IMR-90 (cell line): ENCODE measurements around the gene SLX4IP. TPM values are rescaled to one million over a fixed set of nuclear protein-coding genes. Genes with fewer than 3 reads are reported as not detected.

Source experiments
- ATAC-seq: fragments of 200-7000 bp; cut with Tn5 transposase; 2 replicates; pipeline ENCODE4 v1.9.1; 2020; ENCODE audit warnings: low read depth, mild to moderate bottlenecking, moderate library complexity
- BruUV-seq: library from RNA; stranded (reverse); fragments of 400-500 nt; replicated peaks from 2 replicates; lab custom pipeline; 2021; lab: Mats Ljungman, UMichigan
- CTCF ChIA-PET: fragments of 300-600 bp; formaldehyde crosslinking; extraction: SDS; loops from one replicate; lab custom pipeline; 2021; ENCODE audit warnings: antibody characterized with exemption; lab: Yijun Ruan, JAX
- POLR2A ChIA-PET: fragments of 300-600 bp; sonication (Branson Sonifier 250); formaldehyde crosslinking; loops from one replicate; lab custom pipeline; 2022; ENCODE audit warnings: antibody characterized with exemption; ENCODE audit not compliant: unreplicated experiment; lab: Charles Lee
- DNase-seq: peaks from one replicate; pipeline ENCODE4 v3.0.0; 2013
- H2AFZ ChIP-seq: replicated peaks from 2 replicates; pipeline ENCODE3; 2013; ENCODE audit warnings: low read length, mild to moderate bottlenecking; ENCODE audit not compliant: poor library complexity
- H2AK5ac ChIP-seq: 2 replicates; pipeline ENCODE4 v1.6.1; 2013; ENCODE audit warnings: low read depth, low read length, inconsistent platforms
- H2AK9ac ChIP-seq: replicated peaks from 2 replicates; pipeline ENCODE3; 2013; ENCODE audit warnings: mild to moderate bottlenecking, low read depth, low read length, moderate library complexity; ENCODE audit not compliant: poor library complexity
- H2BK120ac ChIP-seq: 2 replicates; pipeline ENCODE4 v1.6.1; 2013; ENCODE audit warnings: low read depth, low read length, inconsistent platforms
- H2BK15ac ChIP-seq: 3 replicates; pipeline ENCODE4 v1.6.1; 2013; ENCODE audit warnings: low read depth, low read length, inconsistent platforms
- H2BK20ac ChIP-seq: 2 replicates; pipeline ENCODE4 v1.6.1; 2013; ENCODE audit warnings: low read depth, mild to moderate bottlenecking, inconsistent platforms, low read length, moderate library complexity
- H2BK5ac ChIP-seq: 2 replicates; pipeline ENCODE4 v1.6.1; 2013; ENCODE audit warnings: mild to moderate bottlenecking, low read depth, low read length, inconsistent platforms; ENCODE audit not compliant: poor library complexity, severe bottlenecking
- H3K14ac ChIP-seq: replicated peaks from 2 replicates; pipeline ENCODE4 v1.6.1; 2013; ENCODE audit warnings: low read depth, low read length, inconsistent platforms
- H3K18ac ChIP-seq: 2 replicates; pipeline ENCODE4 v1.6.1; 2013; ENCODE audit warnings: low read depth, low read length, control low read depth
- H3K23ac ChIP-seq: 2 replicates; pipeline ENCODE4 v1.6.1; 2013; ENCODE audit warnings: low read depth, low read length, inconsistent platforms
- H3K27ac ChIP-seq: 2 replicates; pipeline ENCODE4 v1.5.1; 2013; ENCODE audit warnings: mild to moderate bottlenecking, control low read depth, low read length; ENCODE audit not compliant: insufficient read depth
- H3K27me3 ChIP-seq: 2 replicates; pipeline ENCODE4 v1.6.1; 2013; ENCODE audit warnings: low read length; ENCODE audit not compliant: control insufficient read depth, insufficient read depth
- H3K36me3 ChIP-seq: 2 replicates; pipeline ENCODE4 v1.6.1; 2013; ENCODE audit warnings: low read length, mixed read lengths; ENCODE audit not compliant: control insufficient read depth, insufficient read depth
- H3K4ac ChIP-seq: 2 replicates; pipeline ENCODE4 v1.6.1; 2013; ENCODE audit warnings: low read depth, low read length, inconsistent platforms
- H3K4me1 ChIP-seq: 2 replicates; pipeline ENCODE4 v1.6.1; 2013; ENCODE audit warnings: low read length, mixed read lengths; ENCODE audit not compliant: control insufficient read depth, insufficient read depth
- H3K4me2 ChIP-seq: 2 replicates; pipeline ENCODE4 v1.6.1; 2013; ENCODE audit warnings: low read depth, mild to moderate bottlenecking, control low read depth, low read length, moderate library complexity
- H3K4me3 ChIP-seq: 2 replicates; pipeline ENCODE4 v1.5.1; 2013; ENCODE audit warnings: low read depth, mild to moderate bottlenecking, control low read depth, low read length, moderate library complexity; ENCODE audit not compliant: insufficient read depth
- H3K56ac ChIP-seq: 2 replicates; pipeline ENCODE4 v1.6.1; 2013; ENCODE audit warnings: low read length, inconsistent platforms; ENCODE audit not compliant: insufficient read depth; ENCODE audit errors: extremely low read depth
- H3K79me1 ChIP-seq, 2 experiments: 2 replicates each; pipeline ENCODE4 v1.6.1; 2013; ENCODE audit warnings: low read length in 2 of 2, inconsistent platforms in 1 of 2, low read depth in 1 of 2
- H3K9ac ChIP-seq: 2 replicates; pipeline ENCODE4 v1.6.1; 2013; ENCODE audit warnings: low read depth, low read length, control low read depth
- H3K9me1 ChIP-seq: 2 replicates; pipeline ENCODE4 v1.6.1; 2013; ENCODE audit warnings: low read length, inconsistent platforms; ENCODE audit not compliant: insufficient read depth
- H3K9me3 ChIP-seq: 2 replicates; pipeline ENCODE4 v1.6.1; 2013; ENCODE audit warnings: low read length; ENCODE audit not compliant: control insufficient read depth, insufficient read depth
- H4K20me1 ChIP-seq: 2 replicates; pipeline ENCODE4 v1.6.1; 2013; ENCODE audit warnings: low read length, inconsistent platforms; ENCODE audit not compliant: insufficient read depth
- H4K5ac ChIP-seq: 2 replicates; pipeline ENCODE4 v1.6.1; 2013; ENCODE audit warnings: mild to moderate bottlenecking, low read depth, low read length, control low read depth
- H4K8ac ChIP-seq, 2 experiments: 2 replicates each; pipeline ENCODE4 v1.6.1; 2013; ENCODE audit warnings: low read depth in 2 of 2, low read length in 2 of 2, control low read depth in 1 of 2, inconsistent platforms in 1 of 2
- H4K91ac ChIP-seq: 2 replicates; pipeline ENCODE4 v1.6.1; 2013; ENCODE audit warnings: low read depth, low read length, inconsistent platforms; ENCODE audit not compliant: insufficient read depth
- BHLHE40 ChIP-seq: fragments of 150-350 bp; IDR thresholded peaks from 2 replicates; pipeline ENCODE4 v1.6.1; 2016; ENCODE audit warnings: mild to moderate bottlenecking, low read depth, low read length
- CEBPB ChIP-seq: IDR thresholded peaks from 2 replicates; pipeline ENCODE4 v1.6.1; 2012; ENCODE audit warnings: low read depth, low read length, improper control_type of control experiment
- ELK1 ChIP-seq: fragments of 150-350 bp; IDR thresholded peaks from 2 replicates; pipeline ENCODE4 v1.6.1; 2016; ENCODE audit warnings: low read depth, mild to moderate bottlenecking, low read length, moderate library complexity, borderline replicate concordance
- FOS ChIP-seq: fragments of 150-350 bp; IDR thresholded peaks from 2 replicates; pipeline ENCODE4 v1.6.1; 2016; ENCODE audit warnings: low read depth, low read length
- MAFK ChIP-seq: IDR thresholded peaks from 2 replicates; pipeline ENCODE4 v1.6.1; 2012; ENCODE audit warnings: low read depth, low read length, improper control_type of control experiment
- MAZ ChIP-seq: IDR thresholded peaks from 2 replicates; pipeline ENCODE4 v1.6.1; 2012; ENCODE audit warnings: low read depth, mild to moderate bottlenecking, low read length, improper control_type of control experiment, moderate library complexity, borderline replicate concordance
- MXI1 ChIP-seq: IDR thresholded peaks from 2 replicates; pipeline ENCODE4 v1.6.1; 2012; ENCODE audit warnings: low read depth, mild to moderate bottlenecking, low read length, moderate library complexity, borderline replicate concordance
- RAD21 ChIP-seq: IDR thresholded peaks from 2 replicates; pipeline ENCODE4 v1.6.1; 2012; ENCODE audit warnings: low read length, improper control_type of control experiment
- RCOR1 ChIP-seq: IDR thresholded peaks from 2 replicates; pipeline ENCODE4 v1.6.1; 2012; ENCODE audit warnings: mild to moderate bottlenecking, low read length, improper control_type of control experiment; ENCODE audit not compliant: insufficient replicate concordance
- RFX5 ChIP-seq: IDR thresholded peaks from 2 replicates; pipeline ENCODE4 v1.8.0; 2012; ENCODE audit warnings: low read depth, mild to moderate bottlenecking, low read length, moderate library complexity
- SMC3 ChIP-seq: fragments of 150-350 bp; IDR thresholded peaks from 2 replicates; pipeline ENCODE4 v1.6.1; 2016; ENCODE audit warnings: low read depth, mild to moderate bottlenecking, antibody characterized with exemption, low read length, moderate library complexity
- USF2 ChIP-seq: fragments of 150-350 bp; IDR thresholded peaks from 2 replicates; pipeline ENCODE4 v1.6.1; 2017; ENCODE audit warnings: mild to moderate bottlenecking, antibody characterized with exemption, low read length, low read depth
- WGBS, 2 experiments: methylation state at CpG; one replicate each; pipeline versions ENCODE4 v1.1.5 to v1.1.7; 2013; ENCODE audit warnings: missing lambda C conversion rate in 2 of 2; ENCODE audit not compliant: insufficient read length in 1 of 2; ENCODE audit errors: extremely low coverage in 2 of 2; 5-methylcytosine and 5-hydroxymethylcytosine counted together
- dilution Hi-C: fragments of 300-500 bp; cut with HindIII; formaldehyde crosslinking; loops from one replicate; pipeline ENCODE4 v1.14.3; 2018; ENCODE audit warnings: low sequenced_read_pairs; ENCODE audit not compliant: unreplicated experiment
- in situ Hi-C: fragments of 300-500 bp; cut with MboI; formaldehyde crosslinking; loops from 3 replicates; pipeline ENCODE4 v1.14.3; 2019; ENCODE audit warnings: low sequenced_read_pairs, inconsistent platforms, mixed read lengths
- intact Hi-C: fragments of 100-400 bp; cut with micrococcal nuclease; formaldehyde crosslinking; loops from 2 replicates; pipeline ENCODE4 v1.10.0; 2022
- polyA plus RNA-seq, 3 experiments: library from polyadenylated mRNA; depleted of rRNA; stranded (reverse); fragments of >200 nt; gene quantifications; 2 replicates each; pipeline ENCODE4 v1.2.3, GENCODE V29; 2012; ENCODE audit warnings: low replicate concordance in 1 of 3
- total RNA-seq: library from RNA; depleted of rRNA; stranded (reverse); fragments of >200 nt; gene quantifications from 2 replicates; pipeline ENCODE4 v1.2.3, GENCODE V29; 2012
- TF ChIP-seq, protein P1 (sequence below): conservative IDR thresholded peaks from 2 replicates; pipeline ENCODE4 v1.5.1; 2012; ENCODE audit warnings: mild to moderate bottlenecking, low read depth, low read length, improper control_type of control experiment

The SLX4IP gene
- total and polyA plus RNA-seq, 2 of the 4 experiments (the other 2 are of a cell fraction): 1.3 to 5.9 TPM

DNA sequence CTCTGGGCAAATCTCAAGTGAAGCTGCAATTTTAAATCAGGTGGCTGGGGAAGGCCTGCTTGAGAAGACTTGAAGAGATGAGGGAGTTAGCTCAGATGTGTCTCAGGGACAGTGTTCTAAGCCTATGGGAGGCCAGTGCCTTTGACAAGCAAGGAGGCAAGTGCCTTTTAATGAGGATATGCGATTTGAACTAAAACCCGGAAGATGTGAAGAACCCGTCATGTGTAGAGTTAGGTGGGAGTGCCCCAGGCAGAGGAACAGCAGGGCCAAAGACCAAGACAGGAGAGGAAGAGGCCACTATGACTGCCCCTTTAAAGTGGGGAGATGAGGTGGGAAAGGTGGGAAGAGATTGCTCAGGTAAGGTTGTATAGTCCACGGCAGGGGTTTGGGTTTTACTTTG, 71.9 kb downstream of the SLX4IP start:
- Histone ChIP-seq H2BK120ac (no peak overlapping the region; the same call in 1 of the 2 replicates), H2BK20ac (peak overlapping the region; percentile 33; the same call in 1 of the 2 replicates), H3K14ac (no peak overlapping the region), H3K9me3 (no peaks in the 10 kb centered on the region), H2AK9ac (no peak overlapping the region), H3K36me3 (no peaks in the 10 kb centered on the region), H3K9ac (no peak overlapping the region), H4K8ac (no peak overlapping the region), H3K9me1 (peaks cover 9% of the 10 kb centered on the region), H3K79me1 (peaks cover 6 to 27% of the 10 kb centered on the region in 2 experiments), H3K27ac (no peak overlapping the region), H3K56ac (no peak overlapping the region), H2BK5ac (no peak overlapping the region), H3K18ac (no peak overlapping the region), H3K4me1 (peaks cover 23% of the 10 kb centered on the region), H3K27me3 (no peaks in the 10 kb centered on the region), H3K4ac (no peak overlapping the region; the same call in 1 of the 2 replicates), H3K4me2 (no peak overlapping the region), H4K91ac (no peak overlapping the region; the same call in 1 of the 2 replicates), H2AK5ac (peak overlapping the region; percentile 0), H3K23ac (no peak overlapping the region), H2AFZ (no peak overlapping the region), H4K5ac (no peak overlapping the region), H2BK15ac (0 out of 3 replicates have a peak overlapping the region, but pooled peaks have one; percentile 13), H4K20me1 (no peaks in the 10 kb centered on the region), H3K4me3 (no peak overlapping the region)
- DNase-seq (no peak), ATAC-seq (no peak)
- POLR2A ChIA-PET: interaction anchor here (0.6 kb wide), 1 partner anchor 338 kb away, joined by 3 read pairs; no protein-coding TSS in a partner anchor
- CTCF ChIA-PET: interaction anchor here (0.6 kb wide), 1 partner anchor 238 kb away, joined by 4 read pairs; no protein-coding TSS in a partner anchor
- dilution Hi-C loops (no loop called here), intact Hi-C loops (no loop called here), in situ Hi-C loops (no loop called here)
- TF ChIP-seq ELK1 (no peak), RFX5 (no peak), MAZ (no peak), BHLHE40 (no peak), RCOR1 (no peak), USF2 (no peak), MAFK (no peak), FOS (no peak), CEBPB (no peak), MXI1 (no peak), RAD21 (no peak), SMC3 (no peak)
- TF ChIP-seq, protein P1, sequence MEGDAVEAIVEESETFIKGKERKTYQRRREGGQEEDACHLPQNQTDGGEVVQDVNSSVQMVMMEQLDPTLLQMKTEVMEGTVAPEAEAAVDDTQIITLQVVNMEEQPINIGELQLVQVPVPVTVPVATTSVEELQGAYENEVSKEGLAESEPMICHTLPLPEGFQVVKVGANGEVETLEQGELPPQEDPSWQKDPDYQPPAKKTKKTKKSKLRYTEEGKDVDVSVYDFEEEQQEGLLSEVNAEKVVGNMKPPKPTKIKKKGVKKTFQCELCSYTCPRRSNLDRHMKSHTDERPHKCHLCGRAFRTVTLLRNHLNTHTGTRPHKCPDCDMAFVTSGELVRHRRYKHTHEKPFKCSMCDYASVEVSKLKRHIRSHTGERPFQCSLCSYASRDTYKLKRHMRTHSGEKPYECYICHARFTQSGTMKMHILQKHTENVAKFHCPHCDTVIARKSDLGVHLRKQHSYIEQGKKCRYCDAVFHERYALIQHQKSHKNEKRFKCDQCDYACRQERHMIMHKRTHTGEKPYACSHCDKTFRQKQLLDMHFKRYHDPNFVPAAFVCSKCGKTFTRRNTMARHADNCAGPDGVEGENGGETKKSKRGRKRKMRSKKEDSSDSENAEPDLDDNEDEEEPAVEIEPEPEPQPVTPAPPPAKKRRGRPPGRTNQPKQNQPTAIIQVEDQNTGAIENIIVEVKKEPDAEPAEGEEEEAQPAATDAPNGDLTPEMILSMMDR: no peak
- no TSS peak for BruUV-seq
- 91% methylated on average over 3 of the region's 4 CpGs; no CpG with 5 or more reads in 1 of the 2 experiments for WGBS, 2 experiments
